ENCODE data around the gene KDM1B. TPM values are rescaled to one million over a fixed set of nuclear protein-coding genes. Genes with fewer than 3 reads are reported as not detected.

The KDM1B gene
- total RNA-seq, 1 experiment from 2014 or later: 9.5 TPM

DNA sequence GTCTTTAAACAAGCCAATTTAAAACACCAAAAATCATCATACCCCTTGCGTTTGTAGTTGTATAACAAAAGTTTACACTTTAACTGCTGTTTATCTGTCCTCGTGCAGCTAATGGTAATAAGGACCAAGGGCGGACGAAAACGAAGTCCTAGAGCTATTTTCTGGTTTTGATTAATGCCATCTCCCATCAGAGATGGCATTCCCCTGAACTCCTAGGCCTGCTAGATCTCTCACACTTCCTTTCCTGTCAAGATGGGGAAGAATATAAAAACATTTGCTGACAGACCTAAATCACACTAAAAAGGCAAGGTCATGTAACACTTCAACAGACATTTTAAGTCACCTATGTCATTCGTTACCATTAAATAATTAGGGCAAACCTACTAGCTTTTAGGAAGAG is 99.6 kb downstream of the KDM1B start:
- ChIA-PET CTCF (no interaction called here), POLR2A (no interaction called here)
- BruUV-seq (replicated peaks): no TSS peak
- Mint-ChIP-seq H3K9me3 (ENCODE audit: unreplicated experiment) (no peaks in the 10 kb centered on the region), H3K4me3 (ENCODE audit: unreplicated experiment) (no peak overlapping the region), H3K27ac (ENCODE audit: unreplicated experiment) (no peak overlapping the region), H3K36me3 (ENCODE audit: insufficient read depth, unreplicated experiment) (peaks cover 72% of the 10 kb centered on the region), H3K27me3 (ENCODE audit: insufficient read depth, unreplicated experiment) (no peaks in the 10 kb centered on the region), H3K4me1 (ENCODE audit: low read depth, unreplicated experiment) (no peaks in the 10 kb centered on the region)
- H3K27me3 ChIP-seq (replicated peaks; ENCODE audit: control insufficient read depth, insufficient read depth, low read length): no peaks in the 10 kb centered on the region
- intact Hi-C loops (cut with micrococcal nuclease; ENCODE audit: unreplicated experiment): no loop called here
- peaks cover 2% of the 10 kb centered on the region for H3K36me3 ChIP-seq (ENCODE audit: control insufficient read depth, insufficient read depth, low read length)
- TF ChIP-seq CTCF (IDR thresholded peaks at IDR 0.05; ENCODE audit: insufficient read depth in 1 of 2, low read depth in 1 of 2, low read length in 1 of 2, severe bottlenecking in 1 of 2, unreplicated experiment in 1 of 2): no peak
- no peaks in the 10 kb centered on the region for H3K4me1 ChIP-seq
- DNase-seq: no peak
- H3K9me3 ChIP-seq: no peaks in the 10 kb centered on the region
- no peak overlapping the region for H3K4me3 ChIP-seq (ENCODE audit: low read depth, low read length)

DNA sequence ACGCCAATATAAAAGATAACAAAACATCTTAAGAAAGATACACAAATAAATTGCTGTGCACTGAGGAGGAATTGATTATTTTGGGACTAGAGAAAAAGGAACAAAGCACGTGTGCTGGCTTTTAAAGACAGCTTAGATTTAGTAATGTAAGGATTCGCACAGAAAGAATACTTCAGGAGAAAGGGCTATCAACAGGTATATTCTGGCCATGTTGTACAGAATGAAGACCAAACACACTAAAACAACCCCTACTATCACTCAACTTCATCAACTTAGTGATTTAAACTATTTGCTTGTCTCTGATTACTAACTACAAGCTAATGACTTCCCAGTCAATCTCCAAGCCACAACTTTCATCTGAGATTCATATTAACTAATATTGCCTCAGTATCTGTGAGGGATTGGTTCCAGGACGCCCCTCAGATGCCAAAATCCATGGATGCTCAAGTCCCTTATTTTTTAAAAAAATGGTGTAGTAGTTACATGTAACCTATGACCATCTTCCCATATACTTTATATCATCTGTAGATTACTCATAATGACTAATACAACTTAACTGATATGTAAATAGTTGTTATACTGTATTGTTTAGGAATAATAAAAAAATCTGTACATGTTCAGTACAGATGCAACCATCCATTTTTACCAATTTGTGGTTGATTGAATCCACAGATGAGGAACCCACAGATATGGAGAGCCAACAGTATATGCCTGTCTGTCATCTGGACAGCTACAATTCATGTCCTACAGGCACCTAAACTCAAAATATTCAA is 104.6 kb downstream of the KDM1B start:
- H3K4me3 ChIP-seq (ENCODE audit: low read depth, low read length): no peak overlapping the region

More for the DNA sequence above, 104.6 kb downstream of the KDM1B start:
- ChIA-PET POLR2A (no interaction called here), CTCF (no interaction called here)
- Histone ChIP-seq H3K4me1 (peaks cover 6% of the 10 kb centered on the region; the same call in 1 of the 2 replicates), H3K27me3 (replicated peaks; ENCODE audit: control insufficient read depth, insufficient read depth, low read length) (no peaks in the 10 kb centered on the region), H3K36me3 (ENCODE audit: control insufficient read depth, insufficient read depth, low read length) (peaks cover 2% of the 10 kb centered on the region; the same call in 1 of the 2 replicates), H3K9me3 (no peaks in the 10 kb centered on the region)
- Mint-ChIP-seq H3K27me3 (ENCODE audit: insufficient read depth, unreplicated experiment) (no peaks in the 10 kb centered on the region), H3K9me3 (ENCODE audit: unreplicated experiment) (no peaks in the 10 kb centered on the region), H3K36me3 (ENCODE audit: insufficient read depth, unreplicated experiment) (peaks cover 65% of the 10 kb centered on the region), H3K4me3 (ENCODE audit: unreplicated experiment) (no peak overlapping the region), H3K27ac (ENCODE audit: unreplicated experiment) (no peak overlapping the region), H3K4me1 (ENCODE audit: low read depth, unreplicated experiment) (no peaks in the 10 kb centered on the region)
- intact Hi-C loops (cut with micrococcal nuclease; ENCODE audit: unreplicated experiment): loop anchor here (5.0 kb wide), 1 partner anchor 103 kb away; the partner anchor contains the start of genes KDM1B and TPMT
- no TSS peak for BruUV-seq (replicated peaks)
- no peak for DNase-seq
- no peak for TF ChIP-seq CTCF (IDR thresholded peaks at IDR 0.05; ENCODE audit: insufficient read depth in 1 of 2, low read depth in 1 of 2, low read length in 1 of 2, severe bottlenecking in 1 of 2, unreplicated experiment in 1 of 2)

All from Caco-2 (cell line).